Central memory CD8-positive, alpha-beta T cell (primary cell): ENCODE data around the gene SDK2.

Experiments
- ATAC-seq: fragments of 150-1000 bp; cut with Tn5 transposase; replicated peaks from 2 replicates; pipeline ENCODE4 v1.10.0; 2022; ENCODE audit warnings: mild to moderate bottlenecking, moderate FRiP score, moderate number of reproducible peaks; ENCODE audit not compliant: poor library complexity, severe bottlenecking; ENCODE audit errors: extremely low read depth
- DNase-seq, 2 donors: peaks; one replicate each; pipeline ENCODE4 v3.0.0; 2021; ENCODE audit warnings: low spot score in 2 of 2
- H3K27ac Mint-ChIP-seq: one replicate; pipeline ENCODE4 v1.8.0; 2022; ENCODE audit warnings: low read depth, mild to moderate bottlenecking, moderate library complexity, mixed read lengths
- H3K27me3 Mint-ChIP-seq: one replicate; pipeline ENCODE4 v1.8.0; 2022; ENCODE audit warnings: mixed read lengths
- H3K36me3 Mint-ChIP-seq: one replicate; pipeline ENCODE4 v1.8.0; 2022; ENCODE audit warnings: mild to moderate bottlenecking, moderate library complexity, mixed read lengths; ENCODE audit not compliant: insufficient read depth
- H3K4me1 Mint-ChIP-seq: one replicate; pipeline ENCODE4 v1.8.0; 2022; ENCODE audit warnings: mixed read lengths
- H3K4me3 Mint-ChIP-seq: one replicate; pipeline ENCODE4 v1.8.0; 2022; ENCODE audit warnings: mild to moderate bottlenecking, moderate library complexity, mixed read lengths
- H3K9me3 Mint-ChIP-seq: one replicate; pipeline ENCODE4 v1.8.0; 2022; ENCODE audit warnings: mixed read lengths

Gene SDK2

GRCh38 chr17:73435412-73435811, 208.8 kb downstream of the SDK2 start:
- no peak for ATAC-seq
- no peak overlapping the region for H3K27ac Mint-ChIP-seq
- H3K4me3 Mint-ChIP-seq, result no peak overlapping the region
- H3K36me3 Mint-ChIP-seq, result no peaks in the 10 kb centered on the region
- H3K4me1 Mint-ChIP-seq, result no peaks in the 10 kb centered on the region
- no peaks in the 10 kb centered on the region for H3K9me3 Mint-ChIP-seq
- peaks cover 19% of the 10 kb centered on the region for H3K27me3 Mint-ChIP-seq
- DNase-seq, result no peak

DNA sequence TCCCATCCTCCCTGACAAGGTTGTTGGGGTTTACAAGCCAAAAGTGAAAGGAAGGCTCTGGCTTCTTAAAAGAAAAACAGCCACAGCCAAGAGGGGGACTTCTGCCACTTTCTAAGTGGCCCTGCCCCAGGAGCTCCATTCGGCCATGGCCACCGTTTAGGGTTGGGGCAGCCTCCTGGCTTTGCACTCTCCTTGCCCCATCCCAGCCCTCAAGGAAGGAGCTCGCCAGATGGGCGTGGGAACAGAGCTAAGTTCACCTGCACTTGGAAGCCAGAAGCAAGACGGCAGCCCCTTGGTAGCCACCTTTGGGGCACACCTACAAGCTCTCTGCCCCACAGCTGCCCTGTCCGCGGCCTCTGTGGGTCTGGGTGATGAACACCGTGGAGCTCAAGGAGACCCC, 210.1 kb downstream of the SDK2 start:
- Mint-ChIP-seq H3K27ac (no peak overlapping the region), H3K4me3 (no peak overlapping the region), H3K9me3 (no peaks in the 10 kb centered on the region), H3K27me3 (peaks cover 22% of the 10 kb centered on the region), H3K36me3 (peaks cover 1% of the 10 kb centered on the region), H3K4me1 (no peaks in the 10 kb centered on the region)
- DNase-seq (no peak), ATAC-seq (no peak)

GRCh38 chr17:73433501-73433900, 210.7 kb downstream of the SDK2 start:
- Mint-ChIP-seq H3K4me3 (no peak overlapping the region), H3K4me1 (no peaks in the 10 kb centered on the region), H3K27ac (no peak overlapping the region), H3K36me3 (peaks cover 1% of the 10 kb centered on the region), H3K27me3 (peaks cover 22% of the 10 kb centered on the region), H3K9me3 (no peaks in the 10 kb centered on the region)
- DNase-seq (no peak), ATAC-seq (no peak)

GRCh38 chr17:73432624-73433190, 211.5 kb downstream of the SDK2 start:
- DNase-seq, result no peak
- Mint-ChIP-seq H3K9me3 (no peaks in the 10 kb centered on the region), H3K27ac (no peak overlapping the region), H3K36me3 (peaks cover 1% of the 10 kb centered on the region), H3K4me3 (no peak overlapping the region), H3K4me1 (no peaks in the 10 kb centered on the region), H3K27me3 (peaks cover 22% of the 10 kb centered on the region)
- ATAC-seq, result no peak

- no peak overlapping the region for H3K4me3 Mint-ChIP-seq
- H3K27ac Mint-ChIP-seq, result no peak overlapping the region
- H3K9me3 Mint-ChIP-seq, result no peaks in the 10 kb centered on the region
- DNase-seq (no peak), ATAC-seq (no peak)
- no peaks in the 10 kb centered on the region for H3K4me1 Mint-ChIP-seq
- peaks cover 1% of the 10 kb centered on the region for H3K36me3 Mint-ChIP-seq
- peaks cover 17% of the 10 kb centered on the region for H3K27me3 Mint-ChIP-seq
These were observed 212.6 kb downstream of the SDK2 start for GRCh38 chr17:73431401-73432205.

GRCh38 chr17:73430848-73431247, 213.4 kb downstream of the SDK2 start:
- Mint-ChIP-seq H3K4me3 (no peak overlapping the region), H3K9me3 (no peaks in the 10 kb centered on the region)

DNA sequence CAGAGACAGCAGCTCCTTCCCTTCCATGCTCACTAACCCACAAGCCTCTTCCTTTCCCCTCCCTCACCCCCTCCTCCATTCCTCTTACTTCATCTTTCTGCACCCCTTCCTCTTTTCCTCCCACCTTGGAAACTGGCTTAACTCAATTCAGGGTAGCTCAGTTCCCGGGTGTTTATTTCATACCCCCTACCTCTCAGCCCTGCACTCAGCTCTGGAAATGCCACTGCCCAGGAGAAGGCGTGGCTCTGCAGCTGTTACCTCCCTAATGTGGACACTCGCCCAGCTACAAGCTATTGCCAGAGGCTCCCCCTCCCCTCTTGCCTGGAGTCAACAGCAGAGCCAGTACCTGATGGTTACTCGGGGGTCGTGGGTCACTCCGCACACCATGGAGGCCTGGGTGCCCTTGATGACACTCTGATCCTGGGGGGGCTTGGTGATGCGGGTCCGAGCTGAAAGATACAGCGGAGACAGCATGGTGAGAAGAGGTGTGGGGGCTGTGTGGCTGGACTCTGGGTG, 214.0 kb downstream of the SDK2 start:
- Mint-ChIP-seq H3K9me3 (no peaks in the 10 kb centered on the region), H3K36me3 (peaks cover 1% of the 10 kb centered on the region), H3K4me3 (no peak overlapping the region), H3K4me1 (no peaks in the 10 kb centered on the region), H3K27me3 (peaks cover 16% of the 10 kb centered on the region), H3K27ac (peak overlapping the region; percentile 41)
- DNase-seq (no peak), ATAC-seq (no peak)

More at GRCh38 chr17:73430848-73431247, 213.4 kb downstream of the SDK2 start:
- Mint-ChIP-seq H3K36me3 (peaks cover 1% of the 10 kb centered on the region), H3K27ac (peak overlapping the region; percentile 41), H3K27me3 (peaks cover 16% of the 10 kb centered on the region), H3K4me1 (no peaks in the 10 kb centered on the region)
- DNase-seq, result no peak
- ATAC-seq, result no peak

DNA sequence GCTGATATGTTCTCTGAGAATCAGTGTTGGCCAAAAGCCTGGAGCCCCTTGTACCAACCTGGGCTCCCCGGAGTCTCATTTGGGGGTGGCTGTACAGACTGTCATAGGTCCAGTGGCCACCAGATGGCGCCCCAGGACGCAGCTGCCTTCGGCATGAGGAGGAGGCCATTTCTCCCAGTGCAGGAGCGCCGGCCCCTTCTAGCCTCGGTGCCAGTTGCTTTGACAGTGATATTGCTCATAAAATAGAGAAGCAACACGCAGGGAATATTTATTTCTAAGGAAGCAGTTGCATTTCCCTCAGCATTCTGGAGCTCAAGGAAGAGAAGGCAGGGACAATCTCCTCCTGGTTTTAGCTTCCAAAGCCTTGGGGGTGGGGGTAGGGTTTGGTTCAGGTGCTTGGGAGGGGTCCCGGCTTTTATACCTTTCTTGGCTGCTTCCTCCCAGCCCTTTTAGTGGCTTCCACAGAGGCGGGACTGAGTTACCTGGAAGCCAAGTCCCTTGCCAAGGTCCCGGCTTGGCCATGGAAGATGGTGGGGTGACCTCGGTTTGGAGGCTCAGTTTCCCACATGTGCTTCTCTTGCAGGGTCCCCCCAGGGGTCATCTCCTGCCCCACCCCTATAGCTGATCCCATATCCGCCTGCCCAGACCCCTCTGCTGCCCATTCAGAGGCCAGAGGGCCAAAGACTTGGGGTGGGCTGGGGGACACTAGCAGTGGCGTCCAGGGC, 214.6 kb downstream of the SDK2 start:
- Mint-ChIP-seq H3K4me3 (no peak overlapping the region), H3K4me1 (no peaks in the 10 kb centered on the region), H3K9me3 (no peaks in the 10 kb centered on the region), H3K36me3 (peaks cover 1% of the 10 kb centered on the region), H3K27me3 (peaks cover 16% of the 10 kb centered on the region), H3K27ac (no peak overlapping the region)
- DNase-seq (peak; percentile 69 to 85), ATAC-seq (peak; percentile 86)

- H3K4me1 Mint-ChIP-seq, result no peaks in the 10 kb centered on the region
- DNase-seq (no peak), ATAC-seq (no peak)
- H3K4me3 Mint-ChIP-seq, result no peak overlapping the region
- H3K36me3 Mint-ChIP-seq, result peaks cover 4% of the 10 kb centered on the region
- peaks cover 16% of the 10 kb centered on the region for H3K27me3 Mint-ChIP-seq
- H3K27ac Mint-ChIP-seq, result no peak overlapping the region
- no peaks in the 10 kb centered on the region for H3K9me3 Mint-ChIP-seq
These were observed 217.0 kb downstream of the SDK2 start for GRCh38 chr17:73427198-73427597.

DNA sequence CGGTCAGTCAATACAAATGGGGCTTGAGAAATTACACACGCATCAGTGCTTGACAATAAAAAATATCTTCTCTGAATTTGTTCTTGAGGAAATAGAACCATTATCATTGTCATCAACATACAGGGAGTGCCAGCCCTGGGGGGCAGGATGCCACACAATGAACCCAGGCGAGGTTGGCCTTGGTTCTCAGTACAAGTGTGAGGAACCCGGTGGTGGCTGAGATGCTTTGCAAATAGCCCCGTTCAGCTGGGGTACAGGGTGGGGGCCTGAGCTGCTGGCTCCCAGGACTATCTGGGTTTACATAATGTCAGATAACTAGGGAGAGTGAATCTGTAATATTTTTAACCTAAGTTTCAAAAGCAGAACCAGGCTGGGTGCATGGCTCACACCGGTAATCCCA, 219.7 kb downstream of the SDK2 start:
- DNase-seq, result no peak
- no peaks in the 10 kb centered on the region for H3K9me3 Mint-ChIP-seq
- peaks cover 3% of the 10 kb centered on the region for H3K27me3 Mint-ChIP-seq
- H3K27ac Mint-ChIP-seq, result no peak overlapping the region
- H3K4me1 Mint-ChIP-seq, result no peaks in the 10 kb centered on the region
- H3K36me3 Mint-ChIP-seq, result peaks cover 2% of the 10 kb centered on the region
- H3K4me3 Mint-ChIP-seq, result no peak overlapping the region
- no peak for ATAC-seq

- peaks cover 2% of the 10 kb centered on the region for H3K36me3 Mint-ChIP-seq
- H3K9me3 Mint-ChIP-seq, result no peaks in the 10 kb centered on the region
- no peaks in the 10 kb centered on the region for H3K4me1 Mint-ChIP-seq
- H3K4me3 Mint-ChIP-seq, result no peak overlapping the region
- H3K27ac Mint-ChIP-seq, result no peak overlapping the region
- ATAC-seq (no peak), DNase-seq (no peak)
- H3K27me3 Mint-ChIP-seq, result no peaks in the 10 kb centered on the region
These were observed 220.4 kb downstream of the SDK2 start for GRCh38 chr17:73423806-73424205.

DNA sequence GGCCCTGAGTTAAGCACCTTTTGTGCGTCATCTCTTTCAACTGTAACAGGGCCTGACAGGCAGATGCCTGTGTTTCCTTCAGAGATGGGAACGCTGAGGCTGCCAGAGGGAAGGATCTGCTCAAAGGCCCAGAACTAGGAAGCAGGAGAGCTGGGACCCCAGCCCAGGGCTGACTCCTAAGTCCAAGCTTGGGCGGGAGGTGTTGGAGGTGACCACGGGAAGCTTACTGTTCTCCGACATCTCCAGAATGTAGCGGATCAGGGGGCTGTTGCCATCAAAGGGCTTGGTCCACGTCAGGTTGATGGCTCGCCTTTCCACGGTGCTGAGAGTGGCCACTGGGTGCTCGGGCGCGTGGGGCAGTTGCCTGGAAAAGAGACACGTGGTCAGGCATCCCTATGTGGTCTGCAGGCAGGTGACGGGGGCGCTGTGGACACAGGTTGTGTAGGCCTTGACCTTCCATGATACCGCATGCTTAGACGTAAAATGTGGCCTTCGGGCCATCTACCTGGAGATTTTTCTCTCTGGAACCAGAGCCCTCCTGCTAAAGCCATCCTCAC, 221.0 kb downstream of the SDK2 start:
- no peaks in the 10 kb centered on the region for H3K9me3 Mint-ChIP-seq
- DNase-seq (no peak), ATAC-seq (no peak)
- H3K36me3 Mint-ChIP-seq, result peaks cover 2% of the 10 kb centered on the region
- H3K27ac Mint-ChIP-seq, result no peak overlapping the region
- no peaks in the 10 kb centered on the region for H3K27me3 Mint-ChIP-seq
- H3K4me1 Mint-ChIP-seq, result no peaks in the 10 kb centered on the region
- H3K4me3 Mint-ChIP-seq, result no peak overlapping the region
